Glomerular visceral epithelial cell (primary cell): ENCODE data around the gene MPND.

Experiments used
- DNase-seq: peaks from one replicate; pipeline ENCODE4 v3.0.0-alpha.2; 2016; ENCODE audit errors: extremely low spot score

The MPND gene

GRCh38 chr19:4403005-4403761 is 59.8 kb downstream of the MPND start:
- DNase-seq = no peak

GRCh38 chr19:4405977-4406376 is 62.6 kb downstream of the MPND start:
- DNase-seq = no peak

- DNase-seq = no peak
Measured at GRCh38 chr19:4406626-4407025, 63.3 kb downstream of the MPND start.

GRCh38 chr19:4409123-4409933 is 66.0 kb downstream of the MPND start:
- no peak for DNase-seq
